ENCODE results near the gene UBE2L3.
A peak's percentile ranks its signal among the peaks of the same experiment; 100 is the strongest.

The UBE2L3 gene

GRCh38 chr22:21657020-21657359 is 89.5 kb downstream of the UBE2L3 start:
- in situ Hi-C loops (cut with HindIII; ENCODE audit: low pct_ligation_motif_present, low sequenced_read_pairs) = no loop called here
- TF ChIP-seq CTCF (IDR thresholded peaks at IDR 0.05; ENCODE audit: low read depth, low read length, missing control alignments) = no peak
- Histone ChIP-seq H3K36me3 (replicated peaks) (peaks cover 8% of the 10 kb centered on the region), H3K4me3 (ENCODE audit: low read depth, low read length) (peak overlapping the region; percentile 54), H3K27ac (no peak overlapping the region), H3K27me3 (replicated peaks) (peaks cover 5% of the 10 kb centered on the region)
- no peak for DNase-seq

- in situ Hi-C loops (cut with HindIII; ENCODE audit: low pct_ligation_motif_present, low sequenced_read_pairs) = no loop called here
- Histone ChIP-seq H3K27me3 (replicated peaks) (peaks cover 5% of the 10 kb centered on the region), H3K36me3 (replicated peaks) (peaks cover 8% of the 10 kb centered on the region), H3K4me3 (ENCODE audit: low read depth, low read length) (peak overlapping the region; percentile 54), H3K27ac (no peak overlapping the region)
- peak; percentile 2 for TF ChIP-seq CTCF (IDR thresholded peaks at IDR 0.05; ENCODE audit: low read depth, low read length, missing control alignments)
- DNase-seq = no peak
Observed at GRCh38 chr22:21657360-21658032, 90.0 kb downstream of the UBE2L3 start.

- no peak overlapping the region for H3K4me3 ChIP-seq (ENCODE audit: low read depth, low read length)
- no peak for DNase-seq
- no peak for TF ChIP-seq CTCF (IDR thresholded peaks at IDR 0.05; ENCODE audit: low read depth, low read length, missing control alignments)
- in situ Hi-C loops (cut with HindIII; ENCODE audit: low pct_ligation_motif_present, low sequenced_read_pairs) = no loop called here
- no peak overlapping the region for H3K27ac ChIP-seq
- peaks cover 5% of the 10 kb centered on the region for H3K27me3 ChIP-seq (replicated peaks)
- peaks cover 2% of the 10 kb centered on the region for H3K36me3 ChIP-seq (replicated peaks)
Observed at GRCh38 chr22:21659864-21660525, 92.5 kb downstream of the UBE2L3 start.

GRCh38 chr22:21660904-21661303 is 93.4 kb downstream of the UBE2L3 start:
- Histone ChIP-seq H3K4me3 (ENCODE audit: low read depth, low read length) (no peak overlapping the region), H3K36me3 (replicated peaks) (no peaks in the 10 kb centered on the region), H3K27ac (no peak overlapping the region), H3K27me3 (replicated peaks) (peaks cover 5% of the 10 kb centered on the region)
- in situ Hi-C loops (cut with HindIII; ENCODE audit: low pct_ligation_motif_present, low sequenced_read_pairs) = no loop called here
- no peak for DNase-seq
- TF ChIP-seq CTCF (IDR thresholded peaks at IDR 0.05; ENCODE audit: low read depth, low read length, missing control alignments) = no peak

GRCh38 chr22:21661991-21662390 is 94.5 kb downstream of the UBE2L3 start:
- DNase-seq = no peak
- Histone ChIP-seq H3K36me3 (replicated peaks) (no peaks in the 10 kb centered on the region), H3K27ac (no peak overlapping the region), H3K27me3 (replicated peaks) (peaks cover 5% of the 10 kb centered on the region), H3K4me3 (ENCODE audit: low read depth, low read length) (no peak overlapping the region)
- in situ Hi-C loops (cut with HindIII; ENCODE audit: low pct_ligation_motif_present, low sequenced_read_pairs) = no loop called here
- TF ChIP-seq CTCF (IDR thresholded peaks at IDR 0.05; ENCODE audit: low read depth, low read length, missing control alignments) = no peak
